Endothelial cell of umbilical vein (primary cell): Measurements from ENCODE around the gene TAF12.

ENCODE experiments used
- EZH2 ChIP-seq: IDR thresholded peaks from 2 replicates; pipeline ENCODE4 v1.6.1; 2012; ENCODE audit warnings: borderline replicate concordance, low read depth, mild to moderate bottlenecking, moderate library complexity, low read length, inconsistent platforms; ENCODE audit not compliant: severe bottlenecking
- JUN ChIP-seq: IDR thresholded peaks from 2 replicates; pipeline ENCODE4 v1.6.1; 2011; ENCODE audit warnings: borderline replicate concordance, low read depth; ENCODE audit not compliant: insufficient read length, insufficient read depth
- POLR2A ChIP-seq: IDR thresholded peaks from 2 replicates; pipeline ENCODE4 v1.6.1; 2012; ENCODE audit warnings: low read depth, mild to moderate bottlenecking, control low read depth, low read length
- POLR2AphosphoS5 ChIP-seq: IDR thresholded peaks from 2 replicates; pipeline ENCODE4 v1.6.1; 2012; ENCODE audit warnings: low read depth, mild to moderate bottlenecking, control low read depth, low read length, moderate library complexity; ENCODE audit not compliant: insufficient read depth
- TF ChIP-seq, protein P1 (sequence below), 2 donors: IDR thresholded peaks; 1 replicate in 1 of 2; 2 replicates in 1 of 2; pipeline ENCODE4 v1.5.1; 2011; ENCODE audit warnings: low read length in 2 of 2, mild to moderate bottlenecking in 2 of 2, moderate library complexity in 2 of 2, control low read depth in 1 of 2, inconsistent platforms in 1 of 2, low read depth in 1 of 2; ENCODE audit not compliant: insufficient read depth in 1 of 2; ENCODE audit errors: extremely low read depth in 1 of 2

DNA sequence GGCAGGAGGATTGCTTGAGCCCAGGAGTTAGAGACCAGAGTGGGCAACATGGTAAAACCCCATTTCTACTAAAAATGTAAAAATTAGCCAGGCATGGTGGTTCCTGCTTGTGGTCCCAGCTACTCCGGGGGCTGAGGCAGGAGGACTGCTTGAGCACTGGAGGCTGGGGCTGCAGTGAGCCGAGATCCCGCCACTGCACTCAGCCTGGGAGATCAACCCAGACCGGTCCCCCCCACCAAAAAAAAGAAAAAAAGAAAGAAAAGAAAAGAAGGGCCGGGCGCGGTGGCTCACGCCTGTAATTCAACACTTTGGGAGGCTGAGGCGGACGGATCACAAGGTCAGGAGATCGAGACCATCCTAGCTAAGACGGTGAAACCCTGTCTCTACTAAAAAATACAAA, 23.9 kb upstream of the TAF12 start:
- TF ChIP-seq JUN = no peak
- no peak for TF ChIP-seq POLR2AphosphoS5
- TF ChIP-seq, protein P1, sequence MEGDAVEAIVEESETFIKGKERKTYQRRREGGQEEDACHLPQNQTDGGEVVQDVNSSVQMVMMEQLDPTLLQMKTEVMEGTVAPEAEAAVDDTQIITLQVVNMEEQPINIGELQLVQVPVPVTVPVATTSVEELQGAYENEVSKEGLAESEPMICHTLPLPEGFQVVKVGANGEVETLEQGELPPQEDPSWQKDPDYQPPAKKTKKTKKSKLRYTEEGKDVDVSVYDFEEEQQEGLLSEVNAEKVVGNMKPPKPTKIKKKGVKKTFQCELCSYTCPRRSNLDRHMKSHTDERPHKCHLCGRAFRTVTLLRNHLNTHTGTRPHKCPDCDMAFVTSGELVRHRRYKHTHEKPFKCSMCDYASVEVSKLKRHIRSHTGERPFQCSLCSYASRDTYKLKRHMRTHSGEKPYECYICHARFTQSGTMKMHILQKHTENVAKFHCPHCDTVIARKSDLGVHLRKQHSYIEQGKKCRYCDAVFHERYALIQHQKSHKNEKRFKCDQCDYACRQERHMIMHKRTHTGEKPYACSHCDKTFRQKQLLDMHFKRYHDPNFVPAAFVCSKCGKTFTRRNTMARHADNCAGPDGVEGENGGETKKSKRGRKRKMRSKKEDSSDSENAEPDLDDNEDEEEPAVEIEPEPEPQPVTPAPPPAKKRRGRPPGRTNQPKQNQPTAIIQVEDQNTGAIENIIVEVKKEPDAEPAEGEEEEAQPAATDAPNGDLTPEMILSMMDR (IDR thresholded peaks at IDR 0.05; ENCODE audit: extremely low read depth in 1 of 2, insufficient read depth in 1 of 2, low read depth in 1 of 2, low read length in 2 of 2) = no peak
- no peak for TF ChIP-seq EZH2
- TF ChIP-seq POLR2A = no peak
